HS-27A (cell line): Measurements from ENCODE around the gene MYH3.
A peak's percentile ranks its signal among the peaks of the same experiment; 100 is the strongest.

Experiments
- DNase-seq: peaks from one replicate; pipeline ENCODE4 v3.0.0-alpha.2; 2012; ENCODE audit warnings: low read depth, missing footprints

The MYH3 gene

DNA sequence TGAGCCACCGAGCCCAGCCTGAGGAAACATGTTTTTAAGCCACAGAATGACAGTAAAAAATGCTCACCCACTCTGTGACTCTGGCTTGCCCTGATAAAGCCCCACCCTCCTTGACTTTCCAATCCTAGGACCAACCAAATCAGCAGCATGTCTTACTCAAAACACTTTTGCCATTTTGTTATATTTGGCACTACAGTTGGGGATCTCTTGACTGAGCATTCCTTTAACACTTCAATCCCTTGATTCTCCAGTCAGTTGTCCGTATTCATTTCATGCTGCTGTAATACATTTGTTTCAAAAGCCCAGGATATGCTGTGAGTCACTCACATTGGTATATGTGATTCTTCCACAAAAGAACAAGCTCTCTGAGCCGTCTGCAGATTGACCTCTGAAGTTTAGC lies 8.2 kb downstream of the MYH3 start:
- no peak for DNase-seq

DNA sequence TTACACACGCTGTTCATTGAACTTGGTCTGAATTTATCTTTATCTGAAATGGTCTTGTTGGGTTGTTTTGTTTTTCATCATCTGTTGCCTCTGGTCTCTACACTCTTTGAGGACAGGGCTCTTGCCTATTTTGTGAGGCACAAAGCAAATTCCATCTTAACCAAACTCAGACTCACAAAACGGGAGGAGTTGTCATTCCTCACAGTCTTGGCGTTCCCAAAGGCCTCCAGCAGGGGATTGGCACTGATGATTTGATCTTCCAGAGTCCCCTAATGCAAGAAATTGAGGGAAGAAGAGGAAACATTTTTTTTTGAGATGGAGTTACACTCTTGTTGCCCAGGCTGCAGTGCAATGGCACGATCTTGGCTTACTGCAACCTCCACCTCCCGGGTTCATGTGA lies 8.7 kb downstream of the MYH3 start:
- DNase-seq, result no peak

DNA sequence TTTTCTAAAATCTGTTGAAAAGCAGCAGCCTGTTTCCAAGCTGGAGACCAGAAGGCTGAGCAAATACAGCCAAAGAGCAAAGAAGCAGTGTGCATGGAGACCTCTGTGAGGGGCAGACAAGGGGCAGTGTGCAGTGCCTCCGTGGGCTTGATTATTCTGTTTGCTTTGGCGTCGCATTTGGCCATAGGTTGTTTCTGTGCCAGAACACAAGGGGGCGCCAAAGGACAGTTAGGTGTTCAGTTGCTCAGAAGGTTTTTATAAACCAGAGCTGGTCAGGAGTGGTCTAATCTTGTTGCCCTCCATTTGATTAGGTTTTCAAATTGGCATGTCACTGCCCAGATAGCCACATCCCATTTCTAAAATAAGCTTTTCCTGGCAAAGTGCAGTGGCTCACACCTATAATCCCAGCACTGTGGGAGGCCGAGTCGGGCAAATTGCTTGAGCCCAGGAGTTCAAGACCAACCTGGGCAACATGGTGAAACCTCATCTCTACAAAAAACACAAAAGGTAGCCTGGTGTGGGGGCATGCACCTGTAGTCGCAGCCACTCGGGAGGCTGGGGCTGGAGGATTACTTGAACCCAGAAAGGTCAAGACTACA lies 10.6 kb downstream of the MYH3 start:
- DNase-seq, result no peak

DNA sequence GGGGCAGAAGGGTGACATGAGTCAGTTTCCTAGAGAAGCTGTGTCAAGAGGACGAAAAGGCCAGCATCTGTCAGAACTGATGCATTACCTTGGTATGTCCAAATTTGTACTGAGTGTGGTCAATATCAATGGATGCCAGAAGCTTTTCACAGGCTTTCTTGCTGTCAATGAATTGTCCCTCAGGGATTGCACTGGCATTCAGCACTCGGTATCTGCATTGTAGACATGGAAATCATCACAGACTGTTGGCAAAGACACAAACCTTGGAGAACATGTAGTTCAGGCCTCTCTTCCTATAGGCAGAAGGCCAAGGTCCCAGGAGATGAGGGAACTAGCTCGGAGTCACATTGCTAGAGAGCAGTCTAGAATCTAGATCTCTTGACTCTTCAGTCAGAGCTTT lies 16.6 kb downstream of the MYH3 start:
- no peak for DNase-seq

DNA sequence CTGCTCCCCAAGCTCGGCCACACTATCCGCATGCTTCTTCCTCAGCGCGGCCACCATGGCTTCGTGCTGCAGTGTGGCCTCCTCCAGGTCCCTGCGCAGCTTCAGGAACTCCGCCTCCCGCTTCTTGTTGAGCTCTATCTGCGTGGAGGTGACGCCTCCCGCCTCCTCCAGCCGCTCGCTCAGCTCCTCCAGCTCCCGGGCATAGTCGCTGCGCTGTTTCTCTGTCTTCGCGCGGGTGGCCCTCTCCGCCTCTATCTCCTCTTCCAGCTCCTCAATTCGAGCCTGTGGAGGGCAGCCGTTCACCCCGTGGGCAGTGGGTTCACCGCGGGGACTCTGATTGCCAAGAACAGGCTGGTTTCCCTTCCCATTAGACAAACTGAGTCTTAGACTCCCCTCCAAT lies 19.0 kb downstream of the MYH3 start:
- no peak for DNase-seq

DNA sequence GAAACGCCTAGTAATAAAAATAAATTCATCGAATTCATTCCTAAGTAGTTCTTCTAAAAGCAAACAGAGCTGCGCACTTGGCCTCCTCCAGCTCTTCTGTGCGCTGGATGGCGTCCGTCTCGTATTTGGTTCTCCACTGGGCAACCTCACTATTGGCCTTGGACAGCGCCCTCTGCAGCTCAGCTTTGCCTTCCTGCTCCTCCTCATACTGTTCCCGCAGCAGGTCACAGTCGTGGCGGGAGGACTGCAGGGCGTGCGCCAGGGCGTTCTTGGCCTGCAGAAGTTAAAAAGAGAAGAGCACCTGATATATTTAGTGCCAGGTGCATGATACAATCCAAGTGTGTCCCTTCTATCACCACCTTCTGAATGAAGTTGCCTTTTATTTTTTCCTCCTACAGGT lies 21.8 kb downstream of the MYH3 start:
- no peak for DNase-seq

DNA sequence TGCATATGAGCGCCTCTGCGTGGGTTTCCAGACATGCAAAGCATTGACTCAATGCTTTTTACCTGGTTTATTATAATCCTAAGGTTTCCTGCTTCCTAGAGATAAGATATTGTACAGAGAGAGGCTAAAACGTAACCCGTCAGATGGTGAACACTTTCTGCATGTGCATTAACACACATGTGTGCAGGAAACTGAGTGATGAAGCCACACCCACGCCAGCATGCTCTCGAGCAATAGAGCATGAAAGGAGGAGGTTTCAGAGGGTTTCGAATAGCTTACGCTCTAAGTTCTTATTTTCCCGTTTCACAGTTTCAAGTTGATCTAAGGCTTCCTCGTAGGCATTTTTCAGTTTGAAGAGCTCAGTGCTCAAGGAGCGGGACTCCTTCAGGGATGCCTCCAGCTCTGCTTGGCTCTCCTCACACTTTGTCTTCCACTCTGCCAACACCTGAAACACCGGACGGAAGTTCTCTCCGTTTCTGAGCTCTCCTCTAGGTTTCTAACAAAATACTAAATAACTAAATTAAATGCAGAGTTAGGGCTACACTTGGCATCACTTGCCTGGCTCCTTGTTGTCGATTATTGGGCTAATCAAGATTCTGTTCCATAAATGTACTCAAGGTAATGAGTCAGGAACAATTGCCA lies 23.2 kb downstream of the MYH3 start:
- no peak for DNase-seq

DNA sequence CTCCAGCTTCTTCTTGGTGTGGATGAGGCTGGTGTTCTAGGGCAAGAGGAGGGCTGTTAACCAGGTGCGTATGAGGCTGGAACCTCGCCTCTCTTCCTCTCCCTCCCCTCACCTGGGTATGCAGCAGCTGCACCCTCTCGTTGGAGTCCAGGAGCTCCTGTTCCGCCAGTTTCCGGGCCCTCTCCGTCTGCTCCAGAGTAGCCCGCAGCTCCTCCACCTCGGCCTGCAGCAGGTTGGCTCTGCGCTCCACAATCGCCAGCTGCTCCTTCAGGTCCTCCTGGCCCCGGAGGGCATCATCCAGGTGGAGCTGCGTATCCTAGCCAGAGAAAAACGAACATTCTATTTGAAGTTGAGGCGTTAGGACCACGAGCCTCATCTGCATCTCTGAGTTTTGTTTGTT lies 25.4 kb downstream of the MYH3 start:
- no peak for DNase-seq

DNA sequence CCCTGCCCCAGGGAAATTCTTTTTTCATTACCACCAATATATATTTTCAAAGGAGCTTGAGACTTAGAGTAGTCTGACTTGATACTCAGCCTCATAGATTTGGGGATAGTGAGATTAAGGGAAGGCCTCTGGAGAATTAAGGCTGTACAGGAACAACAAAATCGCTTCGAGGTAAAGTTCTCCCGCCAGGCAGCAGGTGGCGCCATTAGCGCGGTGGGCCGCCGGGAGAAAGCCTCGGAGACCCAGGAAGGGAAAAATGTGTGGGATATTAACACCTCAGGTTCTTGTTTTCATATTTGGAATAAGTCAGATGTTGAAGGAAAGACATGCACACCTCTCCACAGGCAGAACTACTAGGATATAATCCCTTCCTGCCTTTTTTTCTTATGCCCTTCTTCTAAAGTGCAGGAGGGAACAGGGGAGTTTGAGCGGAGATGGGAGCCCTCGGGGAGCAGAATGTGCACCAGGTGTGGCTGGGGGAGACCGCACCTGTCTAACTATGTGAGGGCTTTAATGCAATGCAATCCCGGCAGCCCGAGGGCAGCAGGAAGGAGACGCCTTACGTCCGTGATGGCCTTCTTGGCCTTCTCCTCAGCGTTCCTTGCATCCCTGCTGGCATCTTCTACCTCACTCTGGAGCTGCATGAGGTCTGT lies 25.9 kb downstream of the MYH3 start:
- DNase-seq, result no peak

DNA sequence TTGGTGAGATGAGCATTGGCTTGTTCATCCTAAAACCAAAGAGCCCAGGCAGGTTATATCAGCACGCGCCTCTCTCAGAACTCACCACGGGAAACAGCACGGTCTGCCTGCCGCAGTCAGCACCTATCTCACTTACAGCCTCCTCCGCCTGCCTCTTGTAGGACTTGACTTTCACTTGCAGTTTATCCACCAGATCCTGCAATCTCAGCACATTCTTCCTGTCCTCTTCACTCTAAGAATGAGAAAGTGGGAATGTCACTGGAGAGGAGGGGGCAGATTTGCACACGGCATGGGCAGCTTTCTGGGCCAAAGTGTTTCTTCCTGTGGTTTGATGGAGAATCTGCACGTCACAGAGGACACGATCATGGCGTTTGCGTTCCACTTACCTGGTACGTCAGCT lies 27.4 kb downstream of the MYH3 start:
- no peak for DNase-seq

DNA sequence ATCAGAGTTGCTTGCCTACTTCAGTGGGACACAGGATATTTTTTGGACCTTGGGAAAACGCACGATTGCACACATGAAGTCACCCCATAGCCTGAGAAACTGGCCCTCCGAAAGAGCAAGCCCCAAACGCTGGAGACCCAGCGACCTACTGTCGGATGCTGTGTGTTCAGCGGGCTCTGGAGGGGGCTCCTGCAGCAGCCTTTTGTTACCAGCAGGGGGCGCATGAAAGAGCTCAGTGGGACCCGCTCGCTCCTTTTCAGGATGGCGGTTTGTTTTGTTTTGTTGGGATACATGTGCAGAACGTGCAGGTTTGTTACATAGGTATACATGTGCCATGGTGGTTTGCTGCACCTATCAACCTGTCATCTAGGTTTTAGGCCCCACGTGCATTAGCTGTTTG lies 28.4 kb downstream of the MYH3 start:
- no peak for DNase-seq

DNA sequence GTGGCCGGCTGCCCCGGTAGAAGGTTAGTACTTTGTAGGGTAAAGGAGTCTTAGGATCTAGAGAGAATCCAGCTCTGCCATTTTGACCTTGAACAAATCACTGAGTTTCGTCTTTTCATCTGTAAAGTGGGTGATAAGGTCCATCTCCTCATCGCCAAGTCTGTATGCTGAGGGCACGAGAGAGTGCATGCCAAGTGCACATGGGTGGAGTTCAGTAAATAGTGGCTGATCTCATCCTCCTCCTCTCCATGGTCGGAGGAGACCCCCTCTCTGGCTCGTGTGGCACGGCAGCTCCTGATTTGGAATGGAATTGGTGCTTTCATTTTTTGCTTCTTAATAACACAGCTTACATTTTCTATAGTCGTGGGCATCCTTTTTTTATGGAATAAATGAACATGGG lies 30.7 kb downstream of the MYH3 start:
- DNase-seq, result no peak

DNA sequence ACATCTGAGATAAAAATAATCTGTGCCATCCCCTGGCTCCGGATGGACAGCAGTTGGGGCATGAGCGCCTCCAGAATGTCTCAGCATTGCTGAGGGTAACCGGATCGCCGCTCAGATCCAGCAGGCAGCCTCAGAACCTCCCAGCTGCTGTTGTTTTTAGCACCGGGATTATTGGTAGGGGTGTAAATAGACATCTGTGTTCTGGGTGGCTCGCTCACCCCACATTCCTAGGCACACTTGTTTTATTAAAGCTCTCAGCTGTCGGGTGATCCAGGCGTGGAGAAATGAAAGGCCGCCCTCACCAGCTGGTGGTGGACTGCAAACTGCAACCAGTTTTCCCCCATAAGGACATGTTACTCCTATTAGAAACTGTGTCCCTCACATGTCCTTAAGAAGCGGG lies 32.1 kb downstream of the MYH3 start:
- no peak for DNase-seq

DNA sequence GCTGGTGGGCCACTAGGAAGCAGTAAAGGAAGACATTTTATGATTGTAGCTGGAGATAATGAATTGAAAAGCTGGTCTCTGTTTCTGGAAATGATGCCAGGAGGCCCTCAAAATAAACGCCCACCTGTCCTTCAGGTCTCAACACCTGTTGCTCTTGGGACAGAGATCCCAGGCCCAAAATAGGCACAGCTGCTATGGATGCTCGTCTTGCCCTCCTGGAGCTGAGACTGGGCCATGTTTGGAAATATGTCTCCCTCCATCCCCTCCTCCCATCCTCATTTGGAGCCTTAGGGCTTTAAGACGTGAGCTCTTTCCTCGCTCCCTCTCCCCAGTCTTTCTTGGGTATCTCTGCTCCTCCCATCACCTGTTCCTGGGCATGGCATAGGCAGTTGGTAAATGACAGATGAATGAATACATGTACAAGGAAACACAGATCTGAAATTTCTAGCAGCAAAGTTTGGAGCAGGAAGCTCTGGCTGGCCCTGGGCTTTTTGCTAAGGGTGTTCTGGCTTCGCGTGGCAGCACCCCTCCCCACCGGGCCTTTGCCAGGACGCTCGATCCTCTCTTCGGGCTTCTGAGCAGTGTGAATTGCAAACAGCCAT lies 33.3 kb downstream of the MYH3 start:
- DNase-seq, result no peak

DNA sequence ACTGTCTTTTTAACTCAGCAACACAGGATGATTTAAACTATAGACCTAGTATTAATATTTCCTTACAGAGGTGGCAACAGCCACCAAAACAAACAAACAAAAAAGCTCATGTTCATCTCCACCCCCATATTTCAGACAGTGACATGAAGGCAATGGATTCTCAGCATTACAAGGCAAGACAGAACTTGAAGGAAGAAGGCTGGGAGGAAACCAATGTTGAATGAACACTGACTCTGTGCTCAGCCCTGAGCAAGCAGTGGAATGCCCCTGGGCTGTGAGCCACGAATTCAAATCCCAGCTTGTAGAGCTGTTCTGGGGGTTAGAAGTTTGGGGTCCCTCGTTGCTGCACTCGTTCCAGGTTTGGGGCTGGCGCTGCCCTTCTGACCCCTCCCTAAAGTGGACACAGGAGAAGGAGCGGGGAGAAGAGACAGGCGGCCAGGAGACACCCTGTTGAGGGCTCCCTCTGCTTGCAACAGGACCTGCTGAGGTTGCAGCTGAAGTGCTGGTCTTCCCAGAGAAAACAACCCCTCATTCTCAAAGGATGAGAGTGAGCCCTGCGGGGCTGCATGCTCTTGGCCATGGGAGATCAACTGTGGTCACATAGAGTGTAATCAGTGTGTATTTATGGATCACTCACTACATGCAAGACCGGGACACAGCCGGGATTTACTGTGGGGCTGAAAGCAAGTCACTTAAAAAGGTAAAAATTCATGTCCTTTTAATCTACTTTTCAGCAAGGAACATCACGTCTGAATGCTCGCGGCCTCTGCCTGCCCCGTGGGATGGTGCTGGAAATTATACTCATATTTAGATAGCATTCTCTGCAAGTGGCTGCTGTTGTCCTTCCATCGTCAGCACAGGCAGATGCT lies 34.3 kb downstream of the MYH3 start:
- no peak for DNase-seq

DNA sequence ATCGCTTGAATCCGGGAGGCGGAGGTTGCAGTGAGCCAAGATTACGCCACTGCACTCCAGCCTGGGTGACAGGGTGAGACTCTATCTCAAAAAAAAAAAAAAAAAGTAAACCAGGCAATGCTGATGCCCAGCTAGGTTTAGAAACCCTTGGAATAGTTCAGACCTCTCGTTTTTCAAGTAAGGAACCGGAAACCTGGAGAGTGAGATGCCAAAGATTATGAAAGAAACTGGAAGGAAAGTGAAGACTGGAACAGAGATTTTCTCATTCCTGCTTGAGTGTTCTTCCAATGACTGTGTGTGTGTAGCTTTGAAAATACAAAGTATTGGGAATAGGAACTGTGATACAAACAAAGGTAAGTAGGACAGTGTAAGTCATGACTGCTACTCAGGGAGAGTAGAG lies 35.7 kb downstream of the MYH3 start:
- no peak for DNase-seq

DNA sequence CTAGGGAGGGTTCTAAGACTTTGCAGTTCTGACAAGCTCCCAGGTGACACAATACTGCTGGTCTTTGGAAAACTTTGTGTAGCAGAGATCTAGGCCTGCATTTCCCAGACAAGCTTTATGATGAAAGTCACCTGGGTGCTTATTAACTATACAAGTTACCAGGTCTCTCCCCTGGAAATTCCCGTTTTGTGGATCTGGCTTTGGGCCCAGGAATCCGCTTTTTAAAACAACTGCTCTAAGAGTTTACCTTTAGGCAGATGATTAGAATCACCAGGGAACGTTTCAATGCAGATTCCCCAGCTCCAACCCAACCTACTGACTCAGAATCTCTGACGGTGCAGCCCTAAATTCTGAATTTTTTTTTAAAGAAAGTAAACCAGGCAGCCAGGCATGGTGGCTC lies 36.3 kb downstream of the MYH3 start:
- DNase-seq, result no peak

DNA sequence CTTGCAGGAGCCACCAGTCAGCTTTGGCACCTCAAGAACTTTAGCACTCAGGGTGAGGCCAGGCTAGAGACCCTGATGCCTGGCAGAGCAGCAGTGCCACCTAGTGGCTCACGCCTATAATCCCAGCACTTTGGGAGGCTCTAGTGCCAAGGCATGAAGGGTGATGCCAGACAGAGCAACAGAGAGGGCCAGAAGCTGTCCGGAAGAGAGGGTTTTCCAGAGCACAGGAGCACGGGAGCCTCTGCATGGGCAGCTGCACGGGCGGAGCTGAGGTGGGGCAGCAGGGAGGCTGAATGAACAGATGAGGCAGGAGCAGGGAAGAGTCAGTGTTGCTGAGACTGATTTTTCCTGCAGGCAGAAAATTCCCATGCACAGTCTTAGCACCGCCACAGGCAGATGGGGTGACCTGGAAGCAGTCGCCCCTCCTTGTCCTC lies 38.9 kb downstream of the MYH3 start:
- peak; percentile 56 for DNase-seq

DNA sequence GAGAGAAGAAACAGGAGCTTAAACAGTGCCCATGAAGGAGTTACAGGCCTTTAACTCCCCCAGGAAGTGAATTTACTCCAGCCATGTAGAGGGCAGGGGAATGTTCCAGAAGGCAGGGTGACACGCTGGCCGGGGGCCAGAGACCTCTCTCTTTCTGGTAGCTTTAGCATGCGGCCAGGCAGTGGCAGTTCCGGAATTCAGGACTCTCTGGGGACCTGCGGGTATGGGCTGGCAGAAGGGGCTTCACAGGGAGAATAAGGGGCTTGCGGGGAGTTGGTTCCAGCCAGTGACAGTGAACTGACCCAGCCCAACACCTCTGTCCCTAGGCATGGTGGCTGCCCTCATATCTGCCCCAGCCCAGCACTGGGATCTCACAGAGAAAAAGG lies 40.0 kb downstream of the MYH3 start:
- DNase-seq, result no peak

DNA sequence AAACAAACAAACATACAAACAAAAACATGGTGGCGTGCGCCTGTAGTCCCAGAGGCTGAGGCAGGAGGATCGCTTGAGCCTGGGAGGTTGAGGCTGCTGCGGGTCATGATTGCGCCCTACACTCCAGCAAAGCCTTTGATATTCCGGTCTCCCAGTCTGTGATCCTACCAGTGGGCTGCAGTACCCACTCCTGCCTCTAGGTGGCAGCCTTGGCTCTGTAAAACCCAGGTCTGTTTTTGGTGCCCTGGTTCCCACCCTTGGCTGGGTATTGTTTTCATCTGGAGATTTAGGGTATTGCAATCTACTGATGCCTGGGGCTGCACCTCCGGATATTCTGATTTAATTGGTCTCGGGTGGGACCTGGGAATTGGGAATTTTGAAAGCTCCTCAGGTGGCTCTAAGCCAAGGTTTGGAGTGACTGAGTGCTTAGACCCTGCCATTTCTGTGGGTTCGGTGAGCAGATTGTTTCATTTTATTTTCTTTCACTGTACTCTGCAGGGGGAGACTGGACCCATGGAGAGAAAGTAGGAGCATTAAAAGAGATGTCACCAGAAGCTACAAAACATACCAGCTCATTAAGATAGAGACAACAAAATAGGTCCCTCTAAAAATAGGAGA lies 40.5 kb downstream of the MYH3 start:
- peak; percentile 56 for DNase-seq

DNA sequence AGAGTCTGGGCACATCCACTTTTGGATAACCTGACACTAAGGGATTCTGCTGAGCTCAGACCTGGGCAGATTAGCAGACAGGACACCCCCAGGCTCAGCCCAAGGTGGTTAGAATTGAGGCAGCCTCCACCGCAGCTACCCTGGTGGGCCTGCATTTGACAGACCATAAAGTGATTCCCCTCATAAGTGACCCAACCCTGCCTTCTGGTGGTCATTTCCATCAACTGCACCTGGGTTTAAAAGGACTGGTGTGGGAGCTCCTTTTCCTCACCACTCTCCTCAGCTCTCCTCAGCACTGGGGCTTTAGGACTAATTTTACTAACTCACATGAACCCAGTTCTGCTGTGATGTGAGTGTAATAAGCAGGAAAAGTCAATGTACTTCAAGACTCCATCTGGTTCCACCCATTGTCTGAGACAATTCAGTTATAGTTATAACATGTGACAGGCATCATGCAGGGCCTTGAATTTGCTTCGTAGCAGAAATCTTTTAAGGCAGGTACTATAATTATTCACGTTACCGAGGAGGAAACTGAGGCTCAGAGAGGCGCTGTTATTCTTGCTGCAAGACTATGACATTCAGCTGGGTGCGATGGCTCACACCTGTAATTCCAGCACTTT lies 42.5 kb downstream of the MYH3 start:
- peak; percentile 33 for DNase-seq
